Gastroesophageal sphincter (tissue), 3 donors: ENCODE data around the gene UBE2E2.

ENCODE experiments used
- EP300 ChIP-seq: sonication (generic); formaldehyde crosslinking; IDR thresholded peaks from one replicate; pipeline ENCODE4 v1.6.1; 2017; ENCODE audit warnings: antibody characterized with exemption, mild to moderate bottlenecking
- POLR2AphosphoS5 ChIP-seq: sonication (generic); formaldehyde crosslinking; IDR thresholded peaks from one replicate; pipeline ENCODE4 v1.6.1; 2017; ENCODE audit warnings: antibody characterized with exemption
- TF ChIP-seq, protein P1 (sequence below), 4 experiments: fragments of 200-600 bp in 2 of 4; fragments of 450-650 bp in 2 of 4; sonication (generic) in 1 of 4; IDR thresholded peaks; one replicate each; pipeline ENCODE4 v1.5.1; 2017 to 2019; ENCODE audit warnings: antibody characterized with exemption in 4 of 4, mild to moderate bottlenecking in 2 of 4, moderate library complexity in 2 of 4

DNA sequence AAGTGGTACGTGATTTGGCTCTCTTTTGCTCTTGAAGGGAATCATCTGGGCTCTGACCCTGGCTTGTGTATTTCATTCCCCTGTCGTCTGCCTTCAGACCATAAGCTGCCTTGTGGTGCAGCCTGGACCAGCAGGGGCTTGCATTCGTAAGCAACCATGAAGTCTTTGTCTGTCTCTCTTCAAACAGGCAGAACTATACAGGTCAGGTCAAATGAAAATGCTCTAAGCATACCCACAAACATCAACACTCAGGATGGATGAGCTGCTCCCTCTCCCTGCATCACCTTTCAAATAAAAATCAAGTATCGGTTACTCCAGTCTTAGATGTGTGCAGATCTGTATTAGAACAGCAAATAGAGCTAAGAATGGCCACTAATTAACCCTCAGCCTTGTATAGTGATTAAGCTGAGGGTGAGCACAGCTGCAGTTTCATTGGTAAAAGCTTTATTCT is 334.0 kb downstream of the UBE2E2 start:
- TF ChIP-seq POLR2AphosphoS5 (no peak), EP300 (no peak)
- TF ChIP-seq, protein P1, sequence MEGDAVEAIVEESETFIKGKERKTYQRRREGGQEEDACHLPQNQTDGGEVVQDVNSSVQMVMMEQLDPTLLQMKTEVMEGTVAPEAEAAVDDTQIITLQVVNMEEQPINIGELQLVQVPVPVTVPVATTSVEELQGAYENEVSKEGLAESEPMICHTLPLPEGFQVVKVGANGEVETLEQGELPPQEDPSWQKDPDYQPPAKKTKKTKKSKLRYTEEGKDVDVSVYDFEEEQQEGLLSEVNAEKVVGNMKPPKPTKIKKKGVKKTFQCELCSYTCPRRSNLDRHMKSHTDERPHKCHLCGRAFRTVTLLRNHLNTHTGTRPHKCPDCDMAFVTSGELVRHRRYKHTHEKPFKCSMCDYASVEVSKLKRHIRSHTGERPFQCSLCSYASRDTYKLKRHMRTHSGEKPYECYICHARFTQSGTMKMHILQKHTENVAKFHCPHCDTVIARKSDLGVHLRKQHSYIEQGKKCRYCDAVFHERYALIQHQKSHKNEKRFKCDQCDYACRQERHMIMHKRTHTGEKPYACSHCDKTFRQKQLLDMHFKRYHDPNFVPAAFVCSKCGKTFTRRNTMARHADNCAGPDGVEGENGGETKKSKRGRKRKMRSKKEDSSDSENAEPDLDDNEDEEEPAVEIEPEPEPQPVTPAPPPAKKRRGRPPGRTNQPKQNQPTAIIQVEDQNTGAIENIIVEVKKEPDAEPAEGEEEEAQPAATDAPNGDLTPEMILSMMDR (IDR thresholded peaks at IDR 0.05): no peak
